Neuronal stem cell (in vitro differentiated cells): ENCODE results near the gene DPEP2.

ENCODE experiments used
- DNase-seq: peaks from one replicate; pipeline ENCODE4 v3.0.0-alpha.2; 2013; ENCODE audit warnings: low spot score
- H2AFZ ChIP-seq: one replicate; pipeline ENCODE4 v1.6.1; 2013; ENCODE audit warnings: mild to moderate bottlenecking, low read length, inconsistent platforms
- H2AK5ac ChIP-seq: 2 replicates; pipeline ENCODE4 v1.6.1; 2013; ENCODE audit warnings: low read depth, mild to moderate bottlenecking, inconsistent platforms, low read length, moderate library complexity, mixed read lengths
- H2BK120ac ChIP-seq: 2 replicates; pipeline ENCODE4 v1.6.1; 2013; ENCODE audit warnings: low read depth, mild to moderate bottlenecking, inconsistent platforms, low read length, moderate library complexity, mixed read lengths
- H2BK12ac ChIP-seq: one replicate; pipeline ENCODE4 v1.6.1; 2013; ENCODE audit warnings: low read length, inconsistent platforms
- H2BK15ac ChIP-seq: 2 replicates; pipeline ENCODE4 v1.6.1; 2013; ENCODE audit warnings: mild to moderate bottlenecking, low read length, inconsistent platforms, mixed read lengths
- H2BK5ac ChIP-seq: one replicate; pipeline ENCODE4 v1.6.1; 2013; ENCODE audit warnings: inconsistent platforms, mild to moderate bottlenecking, low read length, moderate library complexity
- H3K14ac ChIP-seq: one replicate; pipeline ENCODE4 v1.6.1; 2013; ENCODE audit warnings: low read length, inconsistent platforms
- H3K18ac ChIP-seq: 2 replicates; pipeline ENCODE4 v1.6.1; 2013; ENCODE audit warnings: low read length, inconsistent platforms
- H3K23ac ChIP-seq: 2 replicates; pipeline ENCODE4 v1.6.1; 2013; ENCODE audit warnings: low read depth, mild to moderate bottlenecking, mixed read lengths, low read length, inconsistent platforms; ENCODE audit not compliant: poor library complexity
- H3K27ac ChIP-seq: replicated peaks from 3 replicates; pipeline ENCODE4 v1.5.1; 2013; ENCODE audit warnings: low read length, inconsistent platforms
- H3K27me3 ChIP-seq, 3 experiments: 2 replicates each; pipeline ENCODE4 v1.6.1; 2013; ENCODE audit warnings: low read length in 3 of 3, mild to moderate bottlenecking in 2 of 3, inconsistent platforms in 1 of 3, low read depth in 1 of 3, mixed read lengths in 1 of 3, moderate library complexity in 1 of 3; ENCODE audit not compliant: control insufficient read depth in 3 of 3, insufficient read depth in 3 of 3
- H3K36me3 ChIP-seq, 2 donors: replicated peaks in 1 of 2; 2 replicates each; pipeline ENCODE4 v1.6.1; 2013; ENCODE audit warnings: low read length in 2 of 2; ENCODE audit not compliant: control insufficient read depth in 2 of 2, insufficient read depth in 2 of 2
- H3K4ac ChIP-seq: 2 replicates; pipeline ENCODE4 v1.6.1; 2013; ENCODE audit warnings: inconsistent platforms, mild to moderate bottlenecking, low read length, moderate library complexity
- H3K4me1 ChIP-seq, 2 donors: 1 replicate in 1 of 2; 2 replicates in 1 of 2; pipeline ENCODE4 v1.6.1; 2013; ENCODE audit warnings: low read length in 2 of 2, low read depth in 1 of 2; ENCODE audit not compliant: control insufficient read depth in 2 of 2, insufficient read depth in 1 of 2
- H3K4me2 ChIP-seq: one replicate; pipeline ENCODE4 v1.6.1; 2013; ENCODE audit warnings: mild to moderate bottlenecking, low read length, inconsistent platforms; ENCODE audit not compliant: insufficient read depth, poor library complexity, severe bottlenecking
- H3K4me3 ChIP-seq, 2 donors: 2 replicates each; pipeline ENCODE4 v1.5.1; 2013; ENCODE audit warnings: low read length in 2 of 2, mild to moderate bottlenecking in 2 of 2, inconsistent platforms in 1 of 2, moderate library complexity in 1 of 2
- H3K79me1 ChIP-seq: one replicate; pipeline ENCODE4 v1.6.1; 2013; ENCODE audit warnings: low read depth, mild to moderate bottlenecking, inconsistent platforms, low read length, moderate library complexity
- H3K9ac ChIP-seq: one replicate; pipeline ENCODE4 v1.6.1; 2013; ENCODE audit warnings: mild to moderate bottlenecking, low read depth, low read length, inconsistent platforms; ENCODE audit not compliant: poor library complexity
- H3K9me3 ChIP-seq, 2 donors: replicated peaks in 1 of 2; 2 replicates each; pipeline versions ENCODE3 to v1.6.1; 2013; ENCODE audit warnings: low read length in 2 of 2, mild to moderate bottlenecking in 2 of 2, inconsistent platforms in 1 of 2, low read depth in 1 of 2, mixed read lengths in 1 of 2, moderate library complexity in 1 of 2; ENCODE audit not compliant: control insufficient read depth in 2 of 2, insufficient read depth in 1 of 2
- H4K8ac ChIP-seq: one replicate; pipeline ENCODE4 v1.6.1; 2013; ENCODE audit warnings: low read depth, mild to moderate bottlenecking, inconsistent platforms, low read length, moderate library complexity
- H4K91ac ChIP-seq: one replicate; pipeline ENCODE4 v1.6.1; 2013; ENCODE audit warnings: low read length, low read depth, mild to moderate bottlenecking, inconsistent platforms; ENCODE audit not compliant: poor library complexity
- WGBS, 2 donors: extraction: QIAGEN DNeasy Blood & Tissue Kit; methylation state at CpG; one replicate each; pipeline ENCODE4 v1.1.7; 2013; ENCODE audit warnings: missing lambda C conversion rate in 2 of 2, mixed read lengths in 1 of 2; ENCODE audit not compliant: insufficient read length in 2 of 2, insufficient replicate concordance in 1 of 2; ENCODE audit errors: extremely low coverage in 2 of 2; 5-methylcytosine and 5-hydroxymethylcytosine counted together

The DPEP2 gene

GRCh38 chr16:67989322-67990017, 9.8 kb downstream of the DPEP2 start:
- Histone ChIP-seq H3K4ac (no peak overlapping the region), H4K8ac (no peak overlapping the region), H3K23ac (no peak overlapping the region), H3K4me3 (peak overlapping the region in 1 of 2 donors; percentile 39), H3K36me3 (no peaks in the 10 kb centered on the region), H3K4me2 (no peak overlapping the region), H2AK5ac (no peak overlapping the region), H3K27me3 (peaks cover 0 to 36% (median 7%) of the 10 kb centered on the region in 3 experiments), H4K91ac (no peak overlapping the region), H3K79me1 (peaks cover 2% of the 10 kb centered on the region), H2AFZ (no peak overlapping the region), H3K9me3 (peaks cover 0 to 5% of the 10 kb centered on the region in 2 donors), H3K14ac (peak overlapping the region; percentile 78), H2BK15ac (no peak overlapping the region), H3K18ac (no peak overlapping the region), H2BK12ac (no peak overlapping the region), H3K4me1 (peaks cover 3 to 4% of the 10 kb centered on the region in 2 donors), H3K9ac (peak overlapping the region; percentile 47), H2BK120ac (no peak overlapping the region), H2BK5ac (no peak overlapping the region), H3K27ac (no peak overlapping the region)
- DNase-seq: no peak
- WGBS, 2 donors: no CpG with 5 or more reads among the region's 8 CpGs

GRCh38 chr16:67988675-67989074, 10.6 kb downstream of the DPEP2 start:
- no peaks in the 10 kb centered on the region for H3K36me3 ChIP-seq
- no peak overlapping the region for H2BK5ac ChIP-seq
- H3K27ac ChIP-seq: no peak overlapping the region
- peaks cover 0 to 5% of the 10 kb centered on the region in 2 donors for H3K9me3 ChIP-seq
- no peak for DNase-seq
- H3K14ac ChIP-seq: no peak overlapping the region
- no peak overlapping the region for H3K9ac ChIP-seq
- no peak overlapping the region for H3K4ac ChIP-seq
- no peak overlapping the region for H2AFZ ChIP-seq
- H2AK5ac ChIP-seq: no peak overlapping the region
- H3K4me1 ChIP-seq: peaks cover 3 to 4% of the 10 kb centered on the region in 2 donors
- H2BK15ac ChIP-seq: no peak overlapping the region
- H2BK120ac ChIP-seq: no peak overlapping the region
- H4K8ac ChIP-seq: no peak overlapping the region
- H3K23ac ChIP-seq: no peak overlapping the region
- no peak overlapping the region for H3K4me2 ChIP-seq
- H4K91ac ChIP-seq: no peak overlapping the region
- H3K79me1 ChIP-seq: peaks cover 2% of the 10 kb centered on the region
- H3K18ac ChIP-seq: no peak overlapping the region
- peaks cover 0 to 36% (median 7%) of the 10 kb centered on the region in 3 experiments for H3K27me3 ChIP-seq
- H2BK12ac ChIP-seq: no peak overlapping the region
- no peak overlapping the region for H3K4me3 ChIP-seq
- WGBS, 2 donors: no CpG with 5 or more reads among the region's 3 CpGs

- no peak overlapping the region for H3K4me3 ChIP-seq
- H4K91ac ChIP-seq: no peak overlapping the region
- no peak overlapping the region for H3K23ac ChIP-seq
- DNase-seq: no peak
- no CpG with 5 or more reads among the region's 11 CpGs for WGBS, 2 donors
- H3K79me1 ChIP-seq: peaks cover 2% of the 10 kb centered on the region
- H2AFZ ChIP-seq: peak overlapping the region; percentile 12
- H2AK5ac ChIP-seq: no peak overlapping the region
- H2BK5ac ChIP-seq: no peak overlapping the region
- peaks cover 0 to 4% of the 10 kb centered on the region in 2 donors for H3K9me3 ChIP-seq
- peaks cover 0 to 28% (median 3%) of the 10 kb centered on the region in 3 experiments for H3K27me3 ChIP-seq
- no peaks in the 10 kb centered on the region for H3K36me3 ChIP-seq
- H3K27ac ChIP-seq: no peak overlapping the region
- H2BK15ac ChIP-seq: no peak overlapping the region
- no peak overlapping the region for H3K4me2 ChIP-seq
- no peak overlapping the region for H2BK12ac ChIP-seq
- no peak overlapping the region for H3K4ac ChIP-seq
- no peak overlapping the region for H3K14ac ChIP-seq
- H2BK120ac ChIP-seq: no peak overlapping the region
- H3K4me1 ChIP-seq: peaks cover 0 to 4% of the 10 kb centered on the region in 2 donors
- H3K9ac ChIP-seq: no peak overlapping the region
- H4K8ac ChIP-seq: no peak overlapping the region
- H3K18ac ChIP-seq: no peak overlapping the region
These were observed 11.7 kb downstream of the DPEP2 start for GRCh38 chr16:67987460-67988160.

GRCh38 chr16:67986949-67987348, 12.3 kb downstream of the DPEP2 start:
- peaks cover 2% of the 10 kb centered on the region for H3K79me1 ChIP-seq
- no CpG with 5 or more reads among the region's 5 CpGs for WGBS, 2 donors
- no peak for DNase-seq
- no peak overlapping the region for H3K4me3 ChIP-seq
- peaks cover 0 to 22% (median 0%) of the 10 kb centered on the region in 3 experiments for H3K27me3 ChIP-seq
- no peak overlapping the region for H3K23ac ChIP-seq
- no peak overlapping the region for H2BK12ac ChIP-seq
- H3K9me3 ChIP-seq: peaks cover 0 to 4% of the 10 kb centered on the region in 2 donors
- no peak overlapping the region for H3K4ac ChIP-seq
- no peak overlapping the region for H3K9ac ChIP-seq
- H2BK120ac ChIP-seq: no peak overlapping the region
- H4K91ac ChIP-seq: no peak overlapping the region
- H2AFZ ChIP-seq: peak overlapping the region; percentile 12
- no peak overlapping the region for H3K14ac ChIP-seq
- no peak overlapping the region for H3K27ac ChIP-seq
- H3K4me1 ChIP-seq: peaks cover 0 to 4% of the 10 kb centered on the region in 2 donors
- no peak overlapping the region for H2AK5ac ChIP-seq
- no peak overlapping the region for H4K8ac ChIP-seq
- H3K36me3 ChIP-seq: no peaks in the 10 kb centered on the region
- H2BK5ac ChIP-seq: no peak overlapping the region
- no peak overlapping the region for H2BK15ac ChIP-seq
- H3K18ac ChIP-seq: no peak overlapping the region
- no peak overlapping the region for H3K4me2 ChIP-seq
